HG03159 (cell line): ENCODE measurements around the gene DNAJC24.
"Not testable (repeated sequence)": the region's sequence is repeated elsewhere in the genome, so short reads cannot be mapped to it uniquely, and the experiment has no call there.

ENCODE experiments used
- ATAC-seq: cut with Tn5 transposase; IDR thresholded peaks from one replicate; pipeline ENCODE4 v1.9.1; 2021; ENCODE audit warnings: mild to moderate bottlenecking, moderate library complexity; ENCODE audit not compliant: unreplicated experiment

The DNAJC24 gene, protein sequence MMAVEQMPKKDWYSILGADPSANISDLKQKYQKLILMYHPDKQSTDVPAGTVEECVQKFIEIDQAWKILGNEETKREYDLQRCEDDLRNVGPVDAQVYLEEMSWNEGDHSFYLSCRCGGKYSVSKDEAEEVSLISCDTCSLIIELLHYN

DNA sequence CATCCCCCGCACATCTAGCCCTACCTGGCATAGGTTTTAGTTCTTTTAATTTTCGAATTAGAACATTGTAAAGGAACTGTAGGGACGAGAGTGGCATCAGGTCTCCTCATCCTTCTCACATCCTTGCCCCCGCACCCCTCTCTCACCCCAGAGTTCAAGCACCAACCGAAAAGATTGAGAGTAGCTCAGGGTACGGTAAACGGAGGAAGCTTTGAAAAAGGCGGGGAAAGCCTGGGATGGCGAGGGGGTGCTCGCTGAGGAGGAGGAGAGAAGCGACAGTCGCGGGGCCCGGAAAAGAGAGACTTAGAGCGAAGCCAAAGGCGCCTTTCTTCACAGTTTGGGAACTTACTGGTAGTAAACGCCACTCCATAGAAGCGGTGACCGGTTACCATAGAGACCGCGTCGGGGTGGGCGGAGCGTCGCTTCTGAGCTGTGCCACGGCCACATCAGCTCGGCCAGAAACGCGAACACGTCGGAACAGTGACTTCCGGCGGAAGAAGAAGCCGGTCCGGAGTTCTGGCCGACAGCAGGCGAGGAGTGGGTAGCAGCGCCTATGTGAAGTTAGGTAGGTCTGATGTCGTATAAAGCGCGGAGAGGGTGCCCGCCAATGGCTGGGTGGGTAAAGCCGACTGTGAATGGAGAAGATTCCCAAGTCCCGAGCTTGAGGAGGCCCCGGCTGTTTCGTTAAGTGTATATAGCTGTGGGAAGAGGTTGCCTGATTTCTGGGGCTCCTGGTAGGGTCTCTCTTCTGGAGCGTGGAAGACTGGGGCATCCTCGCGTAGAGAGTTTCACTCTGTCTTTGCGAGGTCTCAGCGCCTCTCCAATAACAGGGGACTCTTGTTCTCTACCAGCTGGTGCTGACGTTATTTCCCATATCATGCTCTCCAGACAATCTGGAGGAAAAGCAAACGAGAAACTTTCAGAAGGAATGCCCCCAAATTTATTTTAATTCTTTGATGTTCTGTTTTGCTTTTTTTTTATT, at the start of gene DNAJC24, which contains the start of gene DCDC1:
Gene DNAJC24, plus strand, starts transcription at position 513 of the 982 bp plus-strand sequence. CDS start 889 bp downstream, outside the sequence.
Gene DCDC1, minus strand, starts transcription at position 392 of the 982 bp plus-strand sequence. CDS start 41,459 bp downstream, outside the sequence.
- ATAC-seq = peak; percentile 97

DNA sequence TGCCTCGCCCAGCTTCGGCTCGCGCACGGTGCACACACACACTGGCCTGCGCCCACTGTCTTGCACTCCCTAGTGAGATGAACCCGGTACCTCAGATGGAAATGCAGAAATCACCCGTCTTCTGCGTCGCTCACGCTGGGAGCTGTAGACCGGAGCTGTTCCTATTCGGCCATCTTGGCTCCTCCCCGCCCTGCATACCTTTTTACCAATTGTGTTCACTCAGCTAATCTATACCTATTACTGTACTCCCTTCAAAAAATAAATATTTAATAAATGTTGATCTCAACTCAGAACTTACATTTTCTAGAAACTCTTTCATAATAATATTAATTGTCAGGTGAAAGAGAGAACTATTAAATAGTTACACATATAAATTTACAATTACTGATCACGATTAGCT, 48.2 kb upstream of the DNAJC24 start:
- ATAC-seq = not testable (repeated sequence)

DNA sequence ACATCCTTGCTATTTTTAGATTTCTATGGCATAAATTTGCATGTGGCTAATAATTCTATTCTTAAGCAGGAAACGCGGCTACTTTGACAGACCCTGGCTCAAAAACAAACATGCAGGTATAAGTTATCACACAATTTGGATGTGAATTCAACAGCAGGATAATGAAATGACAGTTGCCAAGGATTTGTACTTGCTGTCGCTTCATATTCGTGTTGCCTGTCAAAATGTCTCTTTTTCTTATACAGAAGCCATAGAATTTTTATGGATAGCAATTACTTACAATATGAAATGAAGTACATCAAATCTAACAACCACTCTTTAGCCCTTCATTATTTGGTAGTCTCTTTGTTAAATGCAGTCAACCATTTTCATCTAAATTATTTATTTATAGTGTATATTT, 46.5 kb upstream of the DNAJC24 start:
- no peak for ATAC-seq

DNA sequence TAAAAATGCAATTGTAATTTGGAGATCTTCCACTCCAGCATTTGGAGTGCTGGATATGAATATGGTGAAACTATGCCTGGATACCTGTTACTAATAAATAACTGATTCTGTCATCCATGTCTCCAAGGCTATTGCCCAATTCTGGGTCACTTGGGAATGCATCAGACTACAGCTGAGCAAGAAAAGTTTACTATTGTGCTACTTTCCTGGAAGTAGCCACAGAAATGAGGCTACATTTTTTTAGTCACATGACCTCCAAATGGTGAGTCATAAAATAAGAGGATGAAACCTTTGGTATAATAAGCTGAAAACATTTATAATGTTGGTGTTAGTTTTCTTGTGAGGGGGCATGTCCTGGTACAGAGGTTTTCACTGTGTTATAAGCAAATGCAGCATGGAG, 44.5 kb upstream of the DNAJC24 start:
- no peak for ATAC-seq

DNA sequence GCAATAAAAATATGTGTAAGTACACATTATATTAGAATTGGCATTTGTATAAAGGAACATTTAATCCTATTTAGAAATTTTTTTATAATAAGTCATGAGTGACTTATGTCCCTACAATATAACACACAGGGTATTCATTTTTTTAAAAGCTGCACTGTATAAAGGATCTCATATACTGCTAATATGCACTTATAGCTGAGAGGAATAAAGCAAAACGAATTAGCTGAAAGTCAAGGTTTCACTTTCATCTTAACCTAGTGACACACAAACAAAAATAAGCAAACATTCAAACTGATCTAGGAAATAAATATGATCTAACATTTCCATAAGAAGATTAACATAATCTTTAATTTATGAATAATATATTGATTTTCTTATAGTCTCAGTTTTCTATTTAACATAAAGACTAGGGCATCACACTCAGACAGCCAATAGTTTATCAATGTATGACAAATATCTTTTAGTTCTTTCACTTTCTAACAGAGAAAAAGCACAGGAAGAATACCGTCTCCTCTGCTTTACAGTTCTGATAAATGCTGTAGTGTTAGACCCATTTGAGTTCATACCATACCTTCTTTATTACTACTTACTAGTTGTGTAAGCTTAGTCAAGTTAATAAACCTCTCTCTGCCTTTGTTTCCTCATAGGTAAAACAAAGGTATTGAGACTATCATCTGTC, 43.1 kb upstream of the DNAJC24 start:
- peak; percentile 81 for ATAC-seq

DNA sequence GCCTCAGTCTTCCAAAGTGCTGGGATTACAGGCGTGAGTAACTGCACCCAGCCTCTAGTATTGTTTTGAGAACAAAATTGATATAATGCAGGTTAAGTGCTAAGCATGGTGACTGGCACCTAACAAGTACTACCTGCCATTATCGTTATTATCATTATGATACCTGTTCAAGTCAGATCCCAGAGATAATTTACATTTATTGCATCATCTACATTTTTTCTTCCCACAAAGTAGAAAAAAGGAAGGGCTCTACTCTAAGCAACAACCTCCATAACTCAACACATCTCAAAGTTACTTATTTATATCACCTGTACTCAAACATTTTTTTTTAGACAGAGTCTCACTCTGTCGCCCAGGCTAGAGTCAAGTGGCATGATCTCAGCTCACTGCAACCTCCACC, 42.2 kb upstream of the DNAJC24 start:
- ATAC-seq = no peak

DNA sequence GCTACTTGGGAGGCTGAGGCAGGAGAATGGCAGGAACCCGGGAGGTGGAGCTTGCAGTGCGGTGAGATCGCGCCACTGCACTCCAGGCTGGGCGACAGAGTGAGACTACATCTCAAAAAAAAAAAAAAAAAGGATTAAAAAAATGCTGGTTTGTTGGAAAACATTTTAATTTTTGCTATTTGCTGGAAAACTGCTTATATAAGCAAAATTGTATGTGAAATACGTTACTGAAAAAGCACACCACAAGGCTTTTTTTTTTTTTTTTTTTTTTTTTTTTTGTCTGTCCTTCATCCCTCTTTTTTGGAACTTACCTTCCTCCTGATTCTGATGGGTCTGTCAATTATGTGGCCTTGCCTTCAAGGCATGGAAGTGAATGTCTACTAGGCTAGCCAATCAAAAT, 41.0 kb upstream of the DNAJC24 start:
- no peak for ATAC-seq

DNA sequence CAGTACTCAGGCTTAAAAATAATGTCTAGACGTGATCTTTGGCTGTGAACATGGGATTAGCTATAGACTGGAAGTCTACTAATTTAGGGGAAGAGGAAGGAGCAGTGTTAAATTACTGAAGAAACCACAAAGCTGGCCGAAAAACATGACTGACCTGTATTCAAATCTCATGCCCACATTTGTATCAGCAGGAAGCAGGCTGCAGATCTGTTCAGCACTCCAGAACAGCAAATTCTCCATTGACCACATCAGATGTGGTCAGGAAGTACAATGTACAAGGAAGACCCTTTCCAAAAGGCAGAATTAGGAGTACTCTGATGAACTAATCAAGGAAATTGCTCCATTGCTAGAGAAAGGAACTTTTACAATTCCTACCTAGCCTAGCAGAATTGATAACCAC, 31.9 kb upstream of the DNAJC24 start:
- ATAC-seq = no peak

DNA sequence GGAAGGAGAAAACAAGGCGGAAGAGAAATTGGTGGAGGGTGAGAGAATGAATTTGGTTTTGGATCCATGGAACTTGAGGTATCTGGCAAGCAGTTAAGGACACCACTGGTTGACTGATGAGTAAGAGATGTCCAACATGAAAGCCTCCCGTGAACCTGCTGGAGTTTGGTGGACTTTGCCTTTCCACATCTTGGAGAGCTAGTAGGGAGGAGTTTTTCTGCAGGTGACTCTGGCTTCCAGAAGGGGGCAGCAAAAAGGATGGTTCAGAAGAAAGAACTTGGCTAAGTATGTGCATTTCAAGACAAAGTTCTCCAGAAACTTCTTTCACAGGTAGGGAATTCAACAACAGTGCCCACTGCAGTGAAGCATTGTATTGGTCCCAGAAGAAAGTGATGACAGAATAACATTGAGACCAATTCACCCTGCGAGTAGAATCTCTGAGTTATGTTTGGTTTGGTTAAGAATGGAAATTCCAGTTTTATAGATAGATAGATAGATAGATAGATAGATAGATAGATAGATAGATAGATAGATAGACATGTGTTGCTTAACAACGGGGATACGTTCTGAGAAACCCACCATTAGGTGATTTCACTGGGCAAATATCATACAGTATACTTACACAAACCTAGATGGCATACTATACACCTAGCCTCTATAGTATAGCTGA, 28.6 kb upstream of the DNAJC24 start:
- peak; percentile 65 for ATAC-seq

DNA sequence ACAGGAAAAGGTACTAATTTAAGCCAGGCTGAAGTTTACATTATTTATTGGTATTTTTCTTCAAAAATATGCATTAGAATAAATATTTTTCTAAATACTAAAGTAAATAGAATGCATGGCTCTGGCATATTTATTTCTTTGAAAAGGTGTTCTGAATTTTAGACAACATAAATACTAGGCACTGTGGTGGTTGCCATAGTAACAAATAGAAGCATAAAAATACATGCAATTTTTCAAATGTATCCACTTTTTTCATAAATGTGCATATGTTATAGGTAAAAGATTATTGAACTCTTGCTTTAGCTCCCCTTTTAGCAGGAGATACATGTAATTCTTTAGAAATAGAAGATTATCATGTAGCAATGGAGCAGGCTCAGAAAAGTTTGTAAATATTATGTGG, 18.5 kb upstream of the DNAJC24 start:
- ATAC-seq = no peak

DNA sequence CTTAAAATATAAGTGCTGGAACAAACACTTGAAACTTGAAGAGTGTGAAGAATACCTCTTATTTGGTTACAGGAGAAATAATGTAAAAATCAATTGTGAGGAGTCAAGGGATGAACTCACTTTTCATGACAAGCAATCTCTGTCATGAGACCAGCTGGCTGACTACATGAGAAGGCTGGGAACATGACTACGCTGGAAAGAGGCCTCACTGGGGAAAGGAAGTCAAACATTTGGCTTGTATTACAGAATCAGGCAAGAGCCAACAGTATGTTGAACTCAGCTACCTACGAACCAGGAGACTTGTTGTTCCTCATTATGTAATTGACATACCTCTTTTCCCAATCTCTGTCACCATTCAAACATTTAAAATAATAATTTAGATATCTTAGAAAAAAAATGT, 14.5 kb upstream of the DNAJC24 start:
- ATAC-seq = no peak

DNA sequence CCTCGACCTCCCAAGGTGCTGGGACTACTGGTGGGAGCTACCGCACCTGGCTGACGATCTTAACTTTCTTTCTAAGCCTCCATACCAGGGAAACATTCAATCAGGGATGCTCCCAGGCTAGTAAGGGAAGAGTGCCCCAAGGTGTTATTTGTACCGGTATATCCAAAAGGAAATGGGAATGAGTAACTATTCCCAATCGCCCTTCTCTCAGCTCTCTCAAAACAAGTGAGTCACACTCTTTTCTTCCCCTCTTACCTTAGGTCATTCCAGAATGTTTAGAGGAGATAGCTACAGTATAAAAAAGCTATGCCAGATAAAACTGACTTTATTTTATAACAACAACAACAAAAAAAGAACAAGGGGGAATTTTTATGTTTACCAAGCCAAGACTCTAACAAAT, 13.8 kb upstream of the DNAJC24 start:
- no peak for ATAC-seq

DNA sequence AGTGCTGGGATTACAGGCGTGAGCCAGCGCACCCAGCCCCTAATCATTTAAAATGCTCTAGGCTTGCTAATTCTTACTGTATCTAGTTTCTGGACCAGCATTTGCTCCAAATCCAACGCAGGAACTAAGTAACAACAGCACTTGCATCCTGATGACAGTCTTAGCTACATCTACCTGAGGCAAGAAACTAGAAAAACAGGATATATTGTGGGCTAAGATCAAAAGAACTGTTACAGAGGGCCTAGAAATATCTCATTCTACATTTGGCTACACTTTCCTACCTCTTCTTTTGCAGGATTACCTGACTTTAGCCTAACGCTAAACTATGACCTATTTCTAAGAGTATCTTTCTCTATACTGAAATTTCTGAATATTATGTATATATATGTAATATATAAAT, 7.9 kb upstream of the DNAJC24 start:
- ATAC-seq = no peak

DNA sequence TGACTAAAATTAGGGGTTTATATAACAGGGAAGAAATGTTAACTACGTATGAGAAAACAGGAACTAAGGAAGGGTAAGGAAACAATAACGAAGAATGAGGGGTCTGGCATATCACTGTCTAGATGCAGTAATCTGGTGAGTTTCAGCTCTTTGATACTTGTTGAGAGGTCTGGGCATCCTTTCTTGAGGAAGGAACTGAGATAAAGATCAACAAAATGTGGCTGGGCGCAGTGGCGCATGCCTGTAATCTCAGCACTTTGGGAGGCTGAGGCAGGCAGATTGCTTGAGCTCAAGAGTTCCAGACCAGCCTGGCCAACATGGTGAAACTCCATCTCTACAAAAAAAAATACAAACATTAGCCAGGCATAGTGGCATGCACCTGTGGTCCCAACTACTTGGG, 2.9 kb upstream of the DNAJC24 start:
- ATAC-seq = no peak

DNA sequence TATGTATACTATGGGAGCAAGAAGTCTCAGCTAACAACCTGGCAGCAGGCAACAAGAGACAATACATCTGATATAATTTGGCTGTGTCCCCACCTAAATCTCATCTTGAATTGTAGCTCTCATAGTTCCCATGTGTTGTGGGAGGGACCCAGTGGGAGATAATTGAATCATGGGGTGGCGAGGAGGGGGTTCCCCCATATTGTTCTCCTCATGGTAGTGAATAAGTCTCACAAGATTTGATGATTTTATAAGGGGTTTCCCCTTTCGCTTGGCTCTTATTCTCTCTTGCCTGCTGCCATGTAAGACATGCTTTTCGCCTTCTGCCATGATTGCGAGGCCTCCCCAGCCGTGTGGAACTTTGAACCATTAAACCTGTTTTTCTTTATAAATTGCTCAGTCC, 6.2 kb downstream of the DNAJC24 start:
- ATAC-seq = no peak

DNA sequence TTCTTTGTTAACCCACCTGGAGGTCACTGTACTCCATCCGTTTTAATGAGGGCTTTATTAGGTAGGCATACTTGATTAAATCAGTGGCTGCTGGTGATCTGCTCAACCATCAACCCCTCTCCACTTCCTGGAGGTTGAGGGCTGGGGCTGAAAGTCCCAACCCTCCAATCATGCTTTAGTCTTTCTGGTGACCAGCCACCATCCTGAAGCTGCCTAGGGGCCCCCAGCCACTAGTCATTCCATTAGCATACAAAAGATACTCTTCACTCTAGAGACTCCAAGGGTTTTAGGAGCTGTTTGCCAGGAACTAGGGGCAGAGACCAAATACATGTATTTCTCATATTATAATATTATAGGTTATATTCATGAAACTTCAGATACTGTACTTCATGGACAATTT, 13.5 kb downstream of the DNAJC24 start:
- no peak for ATAC-seq

DNA sequence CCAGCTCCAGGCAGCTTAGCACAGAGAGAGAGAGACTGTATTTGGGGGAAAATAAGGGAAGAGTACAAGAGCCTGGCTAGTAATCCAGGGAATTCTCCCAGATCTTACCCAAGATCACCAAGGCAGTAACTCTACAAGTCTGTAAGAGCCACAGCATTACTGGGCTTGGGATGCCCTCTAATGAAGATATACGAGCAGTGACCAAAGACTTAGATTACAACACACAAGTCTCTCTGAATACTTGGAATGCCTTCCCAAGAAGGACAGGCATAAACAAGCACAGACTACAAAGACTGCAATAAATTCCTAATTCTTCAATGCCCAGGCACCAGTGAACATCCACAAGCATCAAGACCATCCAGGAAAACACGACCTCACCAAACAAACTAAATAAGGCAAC, 17.7 kb downstream of the DNAJC24 start:
- ATAC-seq = no peak

DNA sequence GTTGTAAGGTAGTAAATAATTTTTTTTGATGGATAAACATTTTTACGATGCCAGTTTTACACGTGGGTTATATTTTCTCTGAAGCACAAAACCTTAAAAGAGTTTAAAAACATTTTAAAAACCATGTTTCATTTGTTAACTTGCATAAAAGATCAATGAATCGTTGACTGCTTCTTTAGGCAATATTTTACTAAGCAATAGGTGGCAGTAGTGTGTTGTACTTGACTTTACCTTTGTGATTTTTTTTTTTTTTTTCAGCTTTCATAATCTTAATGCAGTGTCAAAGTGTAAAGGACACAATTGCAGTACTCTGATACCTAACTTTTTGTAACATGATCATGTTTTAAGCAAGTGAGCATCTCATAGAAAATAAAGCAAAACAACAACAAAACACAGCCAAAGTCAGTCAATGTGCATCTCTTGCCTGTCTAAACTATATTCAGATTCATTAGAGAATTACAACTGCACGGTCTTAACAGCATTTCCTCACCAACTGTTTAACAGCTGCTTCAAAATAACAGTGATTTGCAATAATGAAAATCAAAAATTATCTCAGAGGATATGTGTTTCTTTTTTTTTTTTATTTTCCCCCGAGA, 27.7 kb downstream of the DNAJC24 start:
- ATAC-seq = no peak

DNA sequence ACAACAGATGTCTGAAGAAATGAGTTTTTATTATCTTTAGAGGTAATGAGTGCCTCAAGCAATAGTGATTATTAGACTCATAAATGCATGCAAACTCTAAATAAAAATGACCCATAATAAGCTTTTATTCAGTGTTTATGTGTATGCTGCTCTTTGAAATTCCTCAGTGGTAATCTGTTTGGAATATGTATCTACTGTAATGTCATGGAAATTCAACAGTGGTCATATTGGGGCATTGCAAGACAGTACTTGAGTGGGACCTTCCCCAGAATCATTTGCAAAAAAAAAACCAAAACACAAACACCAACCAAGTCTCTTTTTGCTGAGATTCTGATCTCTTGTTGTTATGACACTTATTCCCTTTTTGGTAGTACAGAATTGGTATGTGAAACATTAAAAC, 35.0 kb downstream of the DNAJC24 start:
- no peak for ATAC-seq

DNA sequence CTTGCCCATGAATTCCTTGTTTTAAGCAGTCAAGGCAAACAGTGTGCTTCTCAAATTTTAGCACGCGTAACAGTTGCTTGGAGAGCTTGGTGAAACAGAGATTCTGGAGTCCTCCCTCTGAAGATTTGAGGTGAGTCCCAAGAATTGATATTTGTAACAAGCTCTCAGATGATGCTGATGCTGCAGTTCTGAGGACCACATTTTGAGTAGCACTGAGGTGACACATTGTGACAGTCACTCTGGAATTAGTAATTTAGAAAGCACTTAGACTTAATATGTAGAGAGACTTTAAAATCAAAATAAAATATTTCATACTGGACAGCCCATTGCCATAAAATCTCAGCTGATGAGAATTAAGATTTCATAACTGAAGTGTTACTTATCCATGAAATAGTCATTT, 38.5 kb downstream of the DNAJC24 start:
- no peak for ATAC-seq

DNA sequence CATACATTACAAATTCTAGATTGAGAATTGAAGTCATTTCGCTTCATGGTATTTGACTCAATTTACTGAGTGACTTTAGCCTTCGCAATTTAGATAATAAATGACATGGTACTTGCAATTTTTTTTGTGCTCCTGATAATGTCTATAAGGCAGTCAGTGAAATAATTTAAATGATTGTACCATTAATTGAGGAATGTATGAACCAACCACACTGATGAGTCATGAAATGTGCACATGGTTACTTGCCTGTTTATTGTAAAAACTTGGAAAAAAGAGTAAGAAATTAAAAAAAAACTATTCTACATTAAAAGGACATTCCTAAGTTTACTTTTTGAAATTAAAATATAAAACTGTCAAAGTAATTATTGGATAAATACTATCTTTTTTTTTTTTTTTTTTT, 43.3 kb downstream of the DNAJC24 start:
- no peak for ATAC-seq
